ENCODE results near the gene PCMTD2.
"Not testable (repeated sequence)": the region's sequence is repeated elsewhere in the genome, so short reads cannot be mapped to it uniquely, and the experiment has no call there.

Gene PCMTD2

DNA sequence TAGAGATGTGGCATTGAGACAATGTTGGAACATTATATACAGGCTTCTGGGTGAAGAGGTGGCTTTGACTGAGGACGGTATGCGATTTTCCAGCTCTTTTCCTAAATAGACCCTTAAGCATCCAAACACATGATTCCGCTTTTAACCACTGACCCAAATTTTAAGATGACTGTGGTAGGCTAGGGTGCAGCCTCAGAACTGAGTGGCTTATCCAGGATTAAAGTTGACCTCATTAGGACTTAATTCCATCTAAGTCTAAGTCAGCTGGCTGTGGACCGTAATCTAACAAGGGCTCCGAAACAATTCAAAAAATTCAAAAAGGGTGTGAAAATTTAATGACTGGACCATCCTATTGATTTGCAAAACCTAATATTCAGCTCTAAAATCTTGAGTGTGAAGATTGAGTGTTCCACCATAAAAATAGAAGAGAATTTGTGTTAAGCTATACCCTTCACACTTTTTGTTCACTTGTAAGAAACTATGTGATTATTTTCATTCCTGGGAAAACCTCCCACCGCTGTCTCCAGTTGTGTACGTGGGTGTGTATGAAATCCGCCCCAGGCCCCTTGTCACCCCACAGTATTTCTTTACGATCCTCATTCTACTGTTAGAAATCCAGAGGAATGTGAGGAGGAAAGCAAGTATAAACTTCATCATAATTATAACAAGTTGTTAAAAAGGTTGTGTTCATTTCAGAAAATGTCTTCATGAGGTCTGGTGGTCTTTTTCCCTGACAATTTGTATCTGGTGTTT, 2.7 kb downstream of the PCMTD2 start:
- DNase-seq: no peak

GRCh38 chr20:64260239-64260638, 4.7 kb downstream of the PCMTD2 start:
- DNase-seq: no peak

DNA sequence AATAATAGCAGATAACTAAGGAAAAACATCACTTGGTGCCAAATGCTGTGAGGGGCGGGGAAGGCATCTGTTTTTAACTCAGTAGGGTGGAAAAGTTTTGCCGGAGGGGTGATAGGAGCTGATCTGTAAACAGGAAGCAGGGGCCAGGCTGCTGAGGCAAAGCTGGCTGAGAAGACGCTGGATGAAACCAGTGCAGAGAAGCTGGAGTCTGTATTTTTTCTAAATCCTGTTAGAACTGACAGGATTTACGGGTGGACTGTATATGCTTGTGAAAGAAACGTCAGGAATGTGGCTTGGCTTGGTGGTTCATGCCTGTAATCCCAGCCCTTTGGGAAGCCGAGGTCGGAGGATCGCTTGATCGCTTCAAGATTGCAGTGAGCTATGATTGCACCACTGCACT, 5.6 kb downstream of the PCMTD2 start:
- no peak for DNase-seq

GRCh38 chr20:64264091-64264490, 8.5 kb downstream of the PCMTD2 start:
- DNase-seq: no peak

DNA sequence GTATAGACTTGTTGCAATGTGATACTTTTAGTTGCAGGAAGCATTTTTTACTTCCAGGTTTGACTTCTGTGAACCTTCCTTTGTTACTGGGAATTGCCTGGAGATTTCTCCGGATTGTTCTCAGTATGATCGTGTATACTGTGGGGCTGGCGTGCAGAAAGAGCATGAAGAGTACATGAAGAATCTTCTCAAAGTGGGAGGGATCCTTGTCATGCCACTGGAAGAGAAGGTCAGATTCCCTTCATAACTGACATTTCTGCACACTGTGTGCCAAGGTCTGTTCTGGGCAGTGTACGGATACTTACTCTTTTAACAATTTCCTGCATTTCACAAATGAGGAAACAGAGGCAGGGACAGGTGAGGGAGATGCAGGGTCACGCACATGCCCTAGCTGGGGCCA, 9.7 kb downstream of the PCMTD2 start:
- DNase-seq: no peak

DNA sequence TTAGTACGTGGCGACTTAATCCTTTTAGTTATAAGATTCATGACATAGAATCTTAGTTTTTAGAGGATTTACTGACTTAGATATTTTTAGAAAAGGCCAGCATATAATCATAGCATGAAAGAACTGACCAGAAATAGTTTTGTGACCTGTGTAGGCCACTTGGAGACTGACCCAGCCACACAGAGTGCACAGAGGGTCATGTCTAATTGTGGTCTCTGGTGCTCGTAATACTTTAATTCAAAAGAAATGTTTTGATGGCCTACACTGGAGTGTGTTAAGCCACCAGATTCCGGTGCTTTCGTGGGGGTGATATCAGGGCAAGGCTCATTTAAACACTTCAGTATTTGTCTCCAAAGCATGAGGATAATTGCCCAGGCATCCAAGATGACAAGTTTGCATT, 11.4 kb downstream of the PCMTD2 start:
- DNase-seq: no peak

DNA sequence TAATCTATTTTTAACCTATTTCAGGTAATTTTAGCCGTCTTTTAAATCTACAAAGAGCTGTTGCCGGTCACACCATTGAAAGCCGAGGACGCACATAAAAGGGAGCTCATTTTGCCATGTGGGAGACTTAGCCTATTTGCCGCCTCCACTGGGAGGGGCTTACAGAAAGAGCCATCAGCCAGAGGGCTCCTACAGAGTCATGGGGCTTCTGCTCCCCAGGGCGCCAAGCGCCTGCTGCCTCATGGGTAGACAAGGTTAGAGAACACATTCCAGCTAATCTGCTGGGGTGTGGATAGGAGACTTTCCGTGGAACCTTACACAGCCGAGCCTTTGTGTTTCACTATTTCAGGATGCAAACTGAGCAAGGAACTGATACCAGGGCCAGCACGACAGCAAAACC, 12.6 kb downstream of the PCMTD2 start:
- no peak for DNase-seq

DNA sequence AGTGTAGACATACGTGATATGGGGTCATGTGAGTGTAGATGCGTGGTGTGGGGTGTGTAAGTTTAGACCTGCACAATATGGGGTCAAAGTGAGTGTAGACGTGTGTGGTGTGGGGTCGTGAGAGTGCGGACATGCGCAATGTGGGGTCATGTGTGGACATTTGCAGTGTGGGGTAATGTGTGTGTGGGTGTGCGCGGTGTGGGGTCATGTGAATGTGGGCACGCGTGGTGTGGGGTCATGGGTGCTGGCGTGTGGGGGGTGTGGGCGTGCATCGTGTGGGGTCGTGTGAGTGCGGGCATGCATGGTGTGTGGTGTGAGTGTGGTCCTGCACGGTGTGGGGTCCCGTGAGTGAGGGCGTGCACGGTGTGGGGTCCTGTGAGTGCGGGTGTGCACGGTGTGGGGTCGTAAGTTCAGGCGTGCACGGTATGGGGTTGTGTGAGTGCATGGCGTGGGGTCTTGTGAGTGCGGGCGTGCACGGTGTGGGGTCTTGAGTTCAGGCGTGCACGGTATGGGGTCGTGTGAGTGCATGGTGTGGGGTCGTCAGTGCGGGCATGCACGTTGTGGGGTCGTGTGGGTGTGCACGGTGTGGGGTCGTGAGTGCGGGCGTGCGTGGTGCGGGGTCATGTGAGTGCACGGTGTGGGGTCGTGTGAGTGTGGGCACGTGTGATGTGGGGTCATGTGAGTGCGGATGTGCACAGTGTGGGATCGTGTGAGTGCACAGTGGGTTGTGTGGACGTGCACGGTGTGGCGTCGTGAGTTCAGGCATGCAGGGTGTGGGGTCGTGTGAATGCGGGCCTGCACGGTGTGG, 14.3 kb downstream of the PCMTD2 start:
- DNase-seq: no peak

GRCh38 chr20:64271636-64272035, 16.1 kb downstream of the PCMTD2 start:
- DNase-seq: no peak

- DNase-seq: no peak
Measured at GRCh38 chr20:64273109-64273508, 17.6 kb downstream of the PCMTD2 start.

- no peak for DNase-seq
Measured at GRCh38 chr20:64276817-64277216, 21.3 kb downstream of the PCMTD2 start.

DNA sequence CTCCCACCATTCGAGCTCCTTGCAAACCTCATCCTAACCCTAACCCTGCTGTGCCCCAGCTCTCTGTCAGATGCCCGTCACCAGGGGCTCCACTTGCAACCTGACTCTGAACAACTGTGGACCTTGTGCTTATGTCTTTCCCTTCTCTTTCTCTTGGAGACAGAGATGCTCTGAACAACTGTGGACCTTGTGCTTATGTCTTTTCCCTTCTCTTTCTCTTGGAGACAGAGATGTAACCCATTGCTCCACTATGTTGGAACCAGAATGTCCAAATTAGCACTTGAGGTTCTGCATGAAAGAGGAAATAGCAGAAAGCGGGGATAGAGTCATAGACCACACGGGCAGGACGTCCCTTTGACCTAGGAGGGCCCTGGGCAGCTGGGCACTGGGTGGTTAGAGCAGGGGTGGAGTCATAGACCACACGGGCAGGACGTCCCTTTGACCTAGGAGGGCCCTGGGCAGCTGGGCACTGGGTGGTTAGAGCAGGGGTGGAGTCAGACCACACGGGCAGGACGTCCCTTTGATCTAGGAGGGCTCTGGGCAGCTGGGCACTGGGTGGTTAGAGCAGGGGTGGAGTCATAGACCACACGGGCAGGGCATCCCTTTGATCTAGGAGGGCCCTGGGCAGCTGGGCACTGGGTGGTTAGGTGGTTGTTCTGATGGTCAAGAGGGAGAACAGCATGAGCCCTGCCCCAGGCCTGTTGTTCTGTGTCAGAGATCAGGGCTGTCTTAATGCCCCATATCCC, 22.2 kb downstream of the PCMTD2 start:
- no peak for DNase-seq

- DNase-seq: peak; percentile 13
Measured at GRCh38 chr20:64278317-64278681, 22.8 kb downstream of the PCMTD2 start.

DNA sequence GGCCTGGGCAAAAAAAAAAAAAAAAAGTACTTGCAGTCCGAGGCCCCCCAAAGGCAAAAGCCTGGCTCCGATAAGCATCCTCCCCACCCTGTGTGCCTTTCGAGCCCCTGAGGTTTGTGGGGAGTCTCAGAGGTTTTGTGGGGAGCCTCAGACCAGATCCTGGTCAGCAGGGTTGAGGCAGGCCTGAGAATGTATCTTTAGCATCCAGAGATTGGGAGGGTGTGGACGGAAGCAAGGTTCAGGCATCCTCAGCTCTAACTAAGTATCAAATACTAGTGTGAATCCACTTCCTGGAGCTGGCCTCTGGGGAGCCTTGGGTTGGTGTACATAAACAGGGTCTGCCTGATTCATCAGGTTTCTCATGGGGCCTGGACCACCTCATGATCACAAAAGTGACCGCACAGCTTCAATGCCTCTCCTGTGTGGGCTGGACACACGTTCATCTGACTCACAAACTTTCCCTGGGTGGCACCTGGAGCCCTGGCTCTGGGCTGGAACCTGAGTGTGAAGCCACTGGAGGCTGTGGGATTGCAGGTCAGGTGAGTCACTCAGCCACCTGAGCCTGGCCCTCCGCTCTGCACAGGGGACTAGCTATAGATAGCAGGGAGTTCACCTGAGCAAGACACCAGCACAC, 24.4 kb downstream of the PCMTD2 start:
- DNase-seq: no peak

GRCh38 chr20:64280460-64280843, 24.9 kb downstream of the PCMTD2 start:
- DNase-seq: no peak

GRCh38 chr20:64283646-64284045, 28.1 kb downstream of the PCMTD2 start:
- DNase-seq: no peak

DNA sequence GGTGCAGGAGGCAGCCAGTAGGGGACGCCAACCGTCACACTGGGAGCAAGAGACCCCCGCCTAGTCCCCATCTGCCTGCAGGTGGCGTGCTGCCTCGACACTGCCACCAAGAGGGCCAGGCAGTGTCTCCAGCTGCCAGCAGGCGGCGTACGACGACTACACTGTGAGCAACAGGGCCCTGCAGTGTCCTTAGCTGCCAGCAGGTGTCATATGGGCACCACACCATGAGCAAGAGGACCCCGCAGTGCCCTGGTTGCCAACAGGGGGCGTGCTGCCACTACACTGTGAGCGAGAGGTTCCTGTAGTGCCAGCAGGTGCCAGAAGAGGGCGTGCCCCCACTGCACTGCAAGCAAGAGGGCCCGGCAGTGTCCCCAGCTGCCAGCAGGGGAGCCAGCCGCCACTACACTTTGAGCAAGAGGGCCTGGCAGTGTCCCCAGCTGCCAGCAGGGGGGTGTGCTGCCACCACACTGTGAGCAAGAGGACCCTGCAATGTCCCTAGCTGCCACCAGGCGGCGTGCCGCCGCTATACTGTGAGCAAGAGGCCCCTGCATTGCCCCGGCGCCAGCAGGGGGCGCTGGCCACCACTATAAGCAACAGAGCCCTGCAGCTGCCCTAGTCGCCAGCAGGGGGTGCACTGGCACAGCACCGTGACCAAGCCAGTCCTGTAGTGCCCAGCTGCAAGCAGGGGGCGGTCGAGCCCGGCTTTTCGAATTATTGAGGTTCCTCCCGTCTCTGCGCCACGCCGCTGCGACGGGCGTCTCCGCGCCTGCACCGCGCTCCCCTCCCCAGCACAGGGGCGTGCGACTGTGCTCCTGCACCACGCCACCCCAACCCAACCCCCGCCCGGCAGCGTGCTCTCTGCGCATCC, 30.3 kb downstream of the PCMTD2 start:
- peak; percentile 70 for DNase-seq

DNA sequence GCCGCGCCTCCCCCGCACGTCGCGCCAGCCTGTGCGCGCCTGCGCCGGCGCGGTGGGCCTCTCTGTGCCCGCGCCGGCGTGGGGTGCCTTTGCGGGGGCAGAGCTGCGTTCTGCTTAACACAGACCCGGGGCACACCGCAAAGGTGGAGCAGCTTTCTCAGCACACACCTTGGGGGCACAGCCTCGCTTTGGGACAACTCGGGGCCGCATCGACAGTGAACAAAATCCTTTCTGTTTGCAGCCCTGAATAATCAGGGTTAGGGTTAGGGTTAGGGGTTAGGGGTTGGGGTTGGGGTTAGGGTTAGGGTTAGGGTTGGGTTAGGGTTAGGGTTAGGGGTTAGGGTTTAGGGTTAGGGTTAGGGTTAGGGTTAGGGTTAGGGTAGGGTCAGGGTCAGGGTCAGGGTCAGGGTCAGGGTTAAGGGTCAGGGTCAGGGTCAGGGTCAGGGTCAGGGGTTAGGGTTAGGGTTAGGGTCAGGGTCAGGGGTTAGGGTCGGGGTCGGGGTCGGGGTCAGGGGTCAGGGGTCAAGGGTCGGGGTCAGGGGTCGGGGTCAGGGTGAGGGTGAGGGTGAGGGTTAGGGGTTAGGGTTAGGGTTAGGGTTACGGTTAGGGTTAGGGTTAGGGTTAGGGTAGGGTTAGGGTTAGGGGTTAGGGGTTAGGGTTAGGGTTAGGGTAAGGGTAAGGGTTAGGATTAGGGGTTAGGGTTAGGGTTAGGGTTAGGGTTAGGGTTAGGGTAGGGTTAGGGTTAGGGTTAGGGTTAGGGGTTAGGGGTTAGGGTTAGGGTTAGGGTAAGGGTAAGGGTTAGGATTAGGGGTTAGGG, 31.1 kb downstream of the PCMTD2 start:
- not testable (repeated sequence) for DNase-seq

DNA sequence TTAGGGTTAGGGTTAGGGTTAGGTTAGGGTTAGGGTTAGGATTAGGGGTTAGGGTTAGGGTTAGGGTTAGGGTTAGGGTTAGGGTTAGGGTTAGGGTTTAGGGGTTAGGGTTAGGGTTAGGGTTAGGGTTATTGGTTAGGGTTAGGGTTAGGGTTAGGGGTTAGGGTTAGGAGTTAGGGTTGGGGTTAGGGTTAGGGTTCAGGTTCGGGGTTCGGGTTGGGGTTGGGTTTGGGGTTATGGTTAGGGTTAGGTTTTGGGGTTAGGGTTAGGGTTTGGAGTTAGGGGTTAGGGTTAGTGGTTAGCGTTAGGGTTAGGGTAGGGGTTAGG, 31.7 kb downstream of the PCMTD2 start:
- DNase-seq: not testable (repeated sequence)

- DNase-seq: not testable (repeated sequence)
Measured at GRCh38 chr20:64292167-64292566, 36.6 kb downstream of the PCMTD2 start.

- not testable (repeated sequence) for DNase-seq
Measured at GRCh38 chr20:64303086-64303485, 47.5 kb downstream of the PCMTD2 start.
